Lower leg skin (tissue), 4 donors: ENCODE results near the gene N4BP2L2. TPM values are rescaled to one million over a fixed set of nuclear protein-coding genes. Genes with fewer than 3 reads are reported as not detected.

Source experiments
- DNase-seq, 2 donors: peaks; one replicate each; pipeline ENCODE4 v3.0.0-alpha.2; 2019; ENCODE audit warnings: low spot score in 2 of 2
- H3K4me3 ChIP-seq: fragments of 200-600 bp; sonication (generic); 2 replicates; pipeline ENCODE4 v1.5.1; 2017; ENCODE audit warnings: mild to moderate bottlenecking, low read depth; ENCODE audit not compliant: poor library complexity, severe bottlenecking
- CTCF ChIP-seq, 3 donors: fragments of 450-650 bp; IDR thresholded peaks; one replicate each; pipeline ENCODE4 v1.5.1; 2016; ENCODE audit warnings: antibody characterized with exemption in 3 of 3, mild to moderate bottlenecking in 3 of 3, moderate library complexity in 2 of 3
- POLR2A ChIP-seq, 2 donors: fragments of 450-650 bp; IDR thresholded peaks; one replicate each; pipeline ENCODE4 v1.6.1; 2016 to 2017; ENCODE audit warnings: antibody characterized with exemption in 2 of 2, mild to moderate bottlenecking in 1 of 2, moderate library complexity in 1 of 2
- WGBS, 2 donors: methylation state at CpG; one replicate each; pipeline ENCODE4 v1.1.5; 2018; 5-methylcytosine and 5-hydroxymethylcytosine counted together
- intact Hi-C: fragments of 100-400 bp; cut with DNase I; formaldehyde crosslinking; loops from one replicate; pipeline ENCODE4 v1.15.0; 2023; ENCODE audit warnings: low total_unique reads
- total RNA-seq, 4 donors: library from RNA; depleted of rRNA; stranded (reverse); fragments of >200 nt; gene quantifications; one replicate each; pipeline ENCODE4 v1.1.0, GENCODE V29; 2016

The N4BP2L2 gene
- total RNA-seq, 4 donors from 2014 or later = 96.6 to 154 (median 131) TPM

- intact Hi-C loops = no loop called here
- 29 to 31% methylated on average over 21 to 22 of the region's 22 CpGs for WGBS, 2 donors
- peak overlapping the region; percentile 88 for H3K4me3 ChIP-seq
- peak; percentile 28 to 86 for DNase-seq
- TF ChIP-seq POLR2A (IDR thresholded peaks at IDR 0.05) = no peak
- TF ChIP-seq CTCF (IDR thresholded peaks at IDR 0.05) = no peak
Measured at GRCh38 chr13:32537580-32538142, 934 bp downstream of the N4BP2L2 start.

GRCh38 chr13:32535748-32536147 is 2.8 kb downstream of the N4BP2L2 start:
- WGBS, 2 donors = 92 to 93% methylated on average over 2 of the region's 2 CpGs
- TF ChIP-seq CTCF (IDR thresholded peaks at IDR 0.05) (no peak), POLR2A (IDR thresholded peaks at IDR 0.05) (no peak)
- intact Hi-C loops = no loop called here
- DNase-seq = no peak
- no peak overlapping the region for H3K4me3 ChIP-seq

- WGBS, 2 donors = 35 to 47% methylated on average over 1 of the region's 1 CpG
Measured at GRCh38 chr13:32535115-32535514, 3.5 kb downstream of the N4BP2L2 start.

GRCh38 chr13:32530841-32531253 is 7.7 kb downstream of the N4BP2L2 start:
- WGBS, 2 donors = 29 to 45% methylated on average over 2 of the region's 2 CpGs
- H3K4me3 ChIP-seq = no peak overlapping the region
- intact Hi-C loops = no loop called here
- TF ChIP-seq POLR2A (IDR thresholded peaks at IDR 0.05) (no peak), CTCF (IDR thresholded peaks at IDR 0.05) (no peak)
- DNase-seq = no peak

More at GRCh38 chr13:32535115-32535514, 3.5 kb downstream of the N4BP2L2 start:
- no peak overlapping the region for H3K4me3 ChIP-seq
- TF ChIP-seq CTCF (IDR thresholded peaks at IDR 0.05) (no peak), POLR2A (IDR thresholded peaks at IDR 0.05) (no peak)
- no peak for DNase-seq
- intact Hi-C loops = no loop called here

- no peak overlapping the region for H3K4me3 ChIP-seq
- WGBS, 2 donors = 30 to 39% methylated on average over 3 of the region's 3 CpGs
- DNase-seq = no peak
- TF ChIP-seq CTCF (IDR thresholded peaks at IDR 0.05) (no peak), POLR2A (IDR thresholded peaks at IDR 0.05) (no peak)
- intact Hi-C loops = no loop called here
Measured at GRCh38 chr13:32528358-32528757, 10.2 kb downstream of the N4BP2L2 start.

GRCh38 chr13:32527151-32527550 is 11.4 kb downstream of the N4BP2L2 start:
- no peak for TF ChIP-seq POLR2A (IDR thresholded peaks at IDR 0.05)
- TF ChIP-seq CTCF (IDR thresholded peaks at IDR 0.05) = no peak
- no peak for DNase-seq
- intact Hi-C loops = no loop called here
- no peak overlapping the region for H3K4me3 ChIP-seq
- WGBS, 2 donors = 81 to 85% methylated on average over 3 of the region's 3 CpGs
